Inferior parietal cortex (tissue), 1 donor: Measurements from ENCODE around the gene FBL.
"Not testable (repeated sequence)": the region's sequence is repeated elsewhere in the genome, so short reads cannot be mapped to it uniquely, and the experiment has no call there.

ENCODE experiments used
- DNase-seq: peaks from one replicate; pipeline ENCODE4 v3.0.0-alpha.2; 2016; ENCODE audit errors: extremely low spot score

The FBL gene

DNA sequence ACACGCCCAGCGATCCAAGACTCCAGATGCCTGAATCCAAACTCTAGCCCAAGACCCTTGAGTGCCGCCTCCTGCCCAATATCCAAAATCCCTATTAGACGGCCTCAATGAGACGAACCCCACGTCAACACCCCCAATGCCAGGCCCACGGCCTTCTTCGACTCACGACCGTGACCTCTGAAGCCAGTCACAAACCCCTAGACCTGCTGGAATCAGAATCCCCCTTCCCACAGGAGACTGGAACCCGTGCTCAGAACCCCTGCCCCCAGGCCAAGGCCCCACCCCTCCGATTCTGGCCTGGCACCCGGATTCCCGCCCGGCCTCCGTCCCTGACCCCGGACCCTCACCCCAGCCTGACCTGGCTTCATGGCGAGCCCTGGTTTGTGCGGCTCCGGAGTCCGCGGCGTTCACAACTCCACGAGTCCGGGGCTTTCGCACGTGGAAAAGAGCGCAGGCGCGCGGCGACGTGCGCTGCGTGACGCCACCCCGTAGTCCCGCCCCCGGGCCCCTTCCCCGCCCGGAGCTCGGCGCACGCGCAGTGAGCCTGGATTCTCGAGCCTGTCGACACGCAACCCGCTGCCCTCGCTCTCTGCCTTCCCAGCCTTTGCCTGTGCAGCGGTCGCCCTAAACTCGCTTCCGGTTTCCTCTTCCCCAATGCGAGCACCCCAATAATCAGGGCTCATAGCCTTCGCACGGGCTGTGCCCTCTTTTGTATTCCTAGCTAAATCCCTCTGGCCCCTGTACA lies at the start of gene FBL:
FBL (minus strand) TSS at position 447 of the 745 bp plus-strand sequence; CDS start at position 368, 79 bp downstream.
- peak; percentile 96 for DNase-seq

DNA sequence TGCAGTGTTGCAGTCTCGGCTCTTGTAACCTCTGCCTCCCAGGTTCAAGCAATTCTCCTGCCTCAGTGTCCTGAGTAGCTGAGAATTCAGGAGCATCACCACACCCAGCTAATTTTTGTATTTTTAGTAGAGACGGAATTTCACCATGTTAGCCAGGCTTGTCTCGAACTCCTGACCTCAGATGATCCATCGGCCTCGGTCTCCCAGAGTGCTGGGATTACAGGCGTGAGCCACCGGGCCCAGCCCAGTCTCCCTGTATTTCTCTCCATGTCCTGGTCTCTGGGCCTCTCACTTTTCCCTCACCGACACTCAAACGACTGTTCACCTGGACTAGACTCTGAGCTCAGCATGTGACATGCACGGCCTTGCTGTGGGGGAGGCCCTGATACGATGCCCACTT lies 48.9 kb upstream of the FBL start:
- not testable (repeated sequence) for DNase-seq

DNA sequence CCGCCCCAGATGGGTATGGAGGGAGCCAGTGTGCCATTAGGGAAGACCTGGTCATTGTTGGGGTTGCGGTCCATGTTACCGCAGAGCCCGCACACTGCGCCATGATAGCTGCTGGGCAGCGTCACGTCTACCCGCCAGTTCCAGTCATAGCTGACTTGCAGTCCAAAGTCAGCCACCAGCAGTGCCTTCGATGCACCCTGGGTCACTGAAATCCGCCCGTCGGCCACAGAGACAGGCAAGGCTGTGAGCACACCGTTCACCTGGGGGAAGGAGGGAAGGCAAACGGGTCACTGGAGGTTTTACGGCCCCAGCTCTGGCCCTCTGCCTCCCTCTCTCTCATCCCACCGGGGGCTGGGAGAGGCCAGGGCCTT lies 48.0 kb upstream of the FBL start:
- not testable (repeated sequence) for DNase-seq

DNA sequence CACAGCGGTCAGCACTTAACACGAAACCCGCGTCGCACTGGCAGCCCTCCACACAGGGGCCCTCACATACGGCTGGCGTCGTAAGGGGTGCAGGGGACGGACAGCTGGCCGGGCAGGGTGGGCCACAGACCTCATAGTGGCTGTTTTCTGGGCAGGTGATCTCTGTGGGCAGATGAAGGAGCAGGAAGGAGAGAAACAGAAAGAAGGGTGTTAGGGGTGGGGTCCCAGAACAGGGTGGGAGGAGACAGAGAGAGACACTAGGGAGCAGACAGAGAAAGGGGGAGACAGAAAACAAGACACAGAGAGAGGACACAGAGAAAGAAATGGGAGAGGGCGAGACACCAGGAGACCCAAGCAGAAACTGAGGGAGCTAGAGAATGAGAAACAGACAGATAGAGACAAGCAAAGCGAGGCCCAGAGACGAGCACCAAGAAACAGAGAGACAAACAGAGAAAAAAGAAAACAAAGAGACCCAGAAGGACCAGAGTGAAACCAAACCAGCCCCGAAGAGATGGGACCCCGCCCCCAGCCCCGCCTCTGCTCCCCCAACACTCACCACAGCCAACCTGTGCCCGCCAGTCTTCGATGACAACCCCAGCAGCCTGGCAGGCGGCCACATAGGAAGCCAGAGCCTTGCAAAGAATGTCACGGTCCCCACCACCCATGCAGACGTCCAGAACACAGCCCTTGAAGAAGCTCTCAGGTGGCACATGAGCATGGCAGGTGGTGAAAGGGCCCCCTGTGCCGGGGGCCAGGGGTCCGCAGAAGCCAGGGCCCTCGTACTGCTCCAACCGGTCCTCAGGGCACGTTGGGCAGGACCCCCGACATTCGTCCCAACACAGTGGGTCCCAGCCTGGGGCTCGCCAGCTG lies 47.4 kb upstream of the FBL start:
- not testable (repeated sequence) for DNase-seq

DNA sequence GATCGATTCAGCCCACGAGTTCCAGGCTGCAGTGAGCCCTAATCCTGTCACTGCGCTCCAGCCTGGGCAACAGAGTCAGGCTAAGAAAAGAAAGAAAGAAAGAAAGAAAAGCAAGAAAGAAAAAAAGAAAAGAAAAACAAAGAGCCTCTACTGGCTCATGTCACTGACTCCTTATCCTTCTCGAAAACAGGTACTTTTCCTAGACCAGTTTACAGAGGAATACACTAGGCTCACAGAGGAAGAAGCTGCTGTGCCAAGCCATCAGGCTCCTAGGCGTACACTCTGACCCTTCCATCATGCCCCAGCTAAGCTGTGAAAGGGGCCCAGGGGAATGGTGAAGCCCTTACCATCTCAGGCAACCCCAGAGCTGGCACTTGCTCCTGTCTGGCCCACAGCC lies 46.3 kb upstream of the FBL start:
- not testable (repeated sequence) for DNase-seq

DNA sequence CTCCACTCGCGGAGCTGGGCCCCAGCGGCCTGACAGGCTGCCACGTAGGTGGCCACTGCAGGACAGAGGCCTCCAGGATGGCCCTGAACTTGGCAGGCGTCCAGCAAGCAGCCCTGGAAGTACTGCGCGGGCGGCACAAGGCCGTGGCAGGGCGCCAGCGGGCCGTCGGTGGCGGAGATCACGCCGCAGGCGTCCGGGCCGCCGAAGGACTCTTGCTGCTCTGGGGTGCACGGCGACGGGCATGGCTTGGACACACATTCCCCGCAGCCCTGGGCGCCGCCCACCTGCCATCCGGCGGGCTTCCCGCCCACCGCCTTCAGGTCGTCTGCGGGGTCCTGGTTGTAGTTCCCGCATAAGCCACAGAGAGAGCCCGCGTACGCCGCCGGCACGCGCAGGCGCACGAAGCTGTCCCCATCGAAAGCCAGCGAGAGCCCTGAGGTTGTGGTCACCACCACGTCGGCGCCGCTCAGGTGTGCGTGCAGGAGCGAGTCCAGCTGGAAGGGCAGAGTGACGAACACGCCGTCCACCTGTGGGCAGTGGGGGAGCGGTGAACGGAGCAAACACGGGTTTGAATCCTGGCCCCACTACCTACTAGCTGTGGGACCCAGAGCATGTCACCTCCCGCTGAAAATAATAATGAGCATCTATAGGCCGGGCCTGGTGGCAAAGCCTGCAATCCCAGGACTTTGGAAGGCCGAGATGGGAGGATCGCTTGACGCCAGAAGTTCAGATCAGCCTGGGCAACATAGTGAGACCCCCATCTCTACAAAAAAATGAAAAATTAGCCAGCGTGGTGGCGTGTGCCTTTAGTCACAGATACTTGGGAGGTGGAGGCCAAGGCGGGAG lies 45.7 kb upstream of the FBL start:
- DNase-seq: not testable (repeated sequence)

DNA sequence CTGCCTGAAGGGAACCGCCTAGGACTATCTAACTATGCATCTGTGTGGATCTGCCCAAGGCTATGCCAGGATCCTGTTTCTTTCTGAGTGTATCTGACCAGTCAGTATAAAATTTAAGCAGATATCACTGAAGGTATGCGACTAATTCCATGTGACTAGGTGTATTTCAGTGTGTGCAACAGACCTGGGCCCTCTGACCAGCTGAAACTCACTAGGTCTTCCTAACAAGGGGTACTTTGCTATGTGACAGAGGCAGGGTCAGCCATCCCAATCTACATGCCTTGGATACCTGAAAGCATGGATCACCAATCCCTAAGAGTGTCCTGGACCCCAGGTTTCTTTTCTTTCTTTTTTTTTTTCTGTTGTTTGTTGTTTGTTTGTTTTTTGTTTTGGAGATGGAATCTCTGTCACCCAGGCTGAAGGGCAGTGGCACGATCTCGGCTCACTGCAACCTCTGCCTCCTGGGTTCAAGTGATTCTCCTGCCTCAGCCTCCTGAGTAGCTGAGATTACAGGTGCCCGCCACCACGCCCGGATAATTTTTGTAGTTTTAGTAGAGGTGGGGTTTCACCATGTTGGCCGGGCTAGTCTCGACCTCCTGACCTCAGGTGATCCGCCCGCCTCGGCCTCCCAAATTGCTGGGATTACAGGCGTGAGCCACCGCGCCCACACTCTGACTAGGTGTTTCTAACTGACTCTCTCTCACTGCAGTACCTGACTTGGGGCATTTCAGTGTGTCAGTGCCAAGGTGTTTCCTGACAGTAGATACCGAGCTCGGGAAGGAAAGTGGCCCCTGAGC lies 44.8 kb upstream of the FBL start:
- DNase-seq: no peak

DNA sequence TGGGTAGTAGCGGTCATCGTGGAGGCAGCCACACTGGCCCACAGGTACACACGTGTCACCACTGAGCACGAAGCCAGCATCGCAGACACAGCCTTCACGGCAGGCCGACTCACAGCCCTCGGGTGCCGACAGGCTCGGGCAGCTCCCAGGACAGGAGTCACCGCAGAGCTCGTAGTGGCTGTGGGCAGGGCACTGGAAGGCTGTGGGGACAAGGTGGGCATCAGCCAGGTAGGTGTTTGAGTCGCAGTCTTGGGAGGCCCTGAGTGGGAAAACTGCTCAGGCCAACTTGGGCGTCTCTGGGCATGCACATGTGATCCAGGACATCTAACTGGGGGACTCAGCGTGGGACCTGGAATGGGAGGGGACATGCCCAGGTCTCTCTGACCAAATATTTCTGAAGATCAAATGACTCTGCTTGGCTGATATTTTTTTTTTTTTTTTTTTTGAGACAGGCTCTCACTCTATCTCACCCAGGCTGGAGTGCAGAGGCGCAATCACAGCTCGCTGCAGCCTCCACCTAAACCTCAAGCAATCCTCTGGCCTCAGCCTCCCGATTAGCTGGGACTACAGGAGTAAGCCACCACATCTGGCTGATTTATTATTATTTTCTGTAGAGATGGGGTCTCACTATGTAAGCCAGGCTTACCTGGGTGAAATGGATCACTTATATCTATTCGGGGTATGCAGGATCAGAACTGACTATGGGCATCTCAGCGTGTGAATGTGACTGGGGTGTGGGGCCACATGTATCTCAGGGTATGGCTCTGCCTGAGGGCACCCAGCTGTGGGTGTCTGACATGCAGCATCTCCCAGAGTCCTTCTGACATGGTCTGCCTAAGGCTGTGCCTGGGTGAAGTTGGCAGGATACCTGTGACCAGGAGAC lies 43.9 kb upstream of the FBL start:
- DNase-seq: not testable (repeated sequence)

DNA sequence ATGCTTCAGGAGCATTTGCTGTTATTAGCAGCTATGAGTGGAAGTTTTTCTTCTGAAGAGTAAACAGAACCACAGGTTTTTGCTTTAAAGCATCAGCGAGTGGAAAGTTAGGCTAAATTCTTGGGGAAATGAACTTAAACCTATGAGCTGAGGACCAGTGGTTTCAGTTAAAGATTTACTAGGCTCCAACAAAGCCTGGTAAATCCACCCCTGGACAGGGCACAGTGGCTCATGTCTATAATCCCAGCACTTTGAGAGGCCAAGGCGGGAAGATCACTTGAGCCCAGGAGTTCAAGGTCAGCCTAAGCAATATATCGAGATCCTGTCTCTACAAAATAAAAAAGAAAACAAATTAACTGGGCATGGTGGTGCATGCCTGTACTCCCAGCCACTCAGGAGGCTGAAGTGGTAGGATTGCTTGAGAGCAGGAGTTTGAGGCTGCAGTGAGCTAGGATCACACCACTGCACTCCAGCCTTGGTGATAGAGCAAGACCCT lies 41.3 kb upstream of the FBL start:
- DNase-seq: not testable (repeated sequence)

DNA sequence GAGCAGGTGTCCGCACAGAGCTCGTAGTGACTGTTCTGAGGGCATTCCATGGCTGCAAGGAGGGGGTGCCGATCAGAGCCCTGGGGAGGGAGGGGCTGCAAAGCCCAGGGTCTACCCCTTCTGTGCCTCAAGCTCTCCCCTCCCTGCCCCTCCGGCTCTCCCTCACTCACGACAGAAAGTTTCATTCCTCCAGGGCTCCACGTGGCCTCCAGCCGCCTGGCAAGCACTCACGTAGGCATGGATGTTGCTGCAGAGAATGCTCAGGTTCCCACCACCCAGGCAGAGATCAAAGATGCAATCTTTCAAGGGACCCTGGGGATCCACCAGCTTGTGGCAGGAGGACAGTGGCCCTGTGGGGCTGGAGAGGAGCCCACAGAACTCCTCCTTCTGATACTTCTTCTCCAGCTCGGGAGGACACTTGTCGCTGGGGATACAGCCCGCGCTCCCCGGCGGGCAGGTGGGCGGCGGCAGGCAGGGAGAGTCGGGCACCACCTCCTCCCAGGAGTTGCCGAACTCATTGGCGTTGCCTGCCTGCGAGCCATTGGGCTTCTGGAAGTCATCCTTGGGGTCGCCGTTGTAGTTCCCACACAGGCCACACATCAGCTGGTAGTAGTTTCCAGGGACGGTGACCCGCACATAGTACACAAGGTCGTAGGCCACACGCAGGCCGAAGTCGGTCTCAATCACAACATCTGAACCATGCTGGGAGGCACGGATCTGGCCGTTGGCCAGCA lies 39.8 kb upstream of the FBL start:
- not testable (repeated sequence) for DNase-seq

DNA sequence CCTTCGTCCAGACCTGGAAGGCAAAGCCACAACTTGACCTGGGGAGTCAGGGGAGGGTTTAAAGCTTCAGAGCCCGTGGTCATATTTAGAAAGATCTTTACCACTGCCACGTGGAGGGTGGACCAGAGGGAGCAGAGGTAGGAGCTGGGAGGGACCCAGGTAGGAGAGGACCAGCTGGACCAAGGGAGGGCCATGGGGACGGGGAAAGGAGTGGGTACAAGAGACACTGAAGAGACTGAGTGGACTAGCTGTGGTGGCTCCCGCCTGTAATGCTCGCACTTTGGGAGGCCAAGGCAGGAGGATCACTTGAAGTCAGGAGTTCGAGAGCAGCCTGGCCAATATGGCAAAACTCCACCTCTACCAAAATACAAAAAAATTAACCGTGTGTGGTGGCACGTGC lies 38.5 kb upstream of the FBL start:
- not testable (repeated sequence) for DNase-seq

DNA sequence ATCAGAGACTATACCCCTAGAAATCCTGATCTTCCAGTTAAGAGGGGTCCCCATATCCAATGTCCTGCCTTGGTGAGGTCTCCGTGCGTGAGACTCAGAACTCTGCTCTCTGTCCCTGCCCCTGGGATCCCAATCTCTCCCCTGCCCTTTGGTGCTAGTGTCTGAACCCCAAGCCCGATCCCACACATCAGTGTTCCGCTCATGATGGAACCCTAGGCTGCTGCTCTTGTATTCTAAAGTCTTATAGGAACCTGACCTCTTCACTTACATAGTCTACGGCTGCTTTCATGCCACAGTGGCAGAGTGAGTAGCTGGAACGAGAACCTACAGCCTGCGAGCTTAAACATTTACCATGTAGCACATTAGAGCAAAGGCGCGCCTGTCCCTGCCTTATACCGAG lies 36.5 kb upstream of the FBL start:
- DNase-seq: not testable (repeated sequence)

DNA sequence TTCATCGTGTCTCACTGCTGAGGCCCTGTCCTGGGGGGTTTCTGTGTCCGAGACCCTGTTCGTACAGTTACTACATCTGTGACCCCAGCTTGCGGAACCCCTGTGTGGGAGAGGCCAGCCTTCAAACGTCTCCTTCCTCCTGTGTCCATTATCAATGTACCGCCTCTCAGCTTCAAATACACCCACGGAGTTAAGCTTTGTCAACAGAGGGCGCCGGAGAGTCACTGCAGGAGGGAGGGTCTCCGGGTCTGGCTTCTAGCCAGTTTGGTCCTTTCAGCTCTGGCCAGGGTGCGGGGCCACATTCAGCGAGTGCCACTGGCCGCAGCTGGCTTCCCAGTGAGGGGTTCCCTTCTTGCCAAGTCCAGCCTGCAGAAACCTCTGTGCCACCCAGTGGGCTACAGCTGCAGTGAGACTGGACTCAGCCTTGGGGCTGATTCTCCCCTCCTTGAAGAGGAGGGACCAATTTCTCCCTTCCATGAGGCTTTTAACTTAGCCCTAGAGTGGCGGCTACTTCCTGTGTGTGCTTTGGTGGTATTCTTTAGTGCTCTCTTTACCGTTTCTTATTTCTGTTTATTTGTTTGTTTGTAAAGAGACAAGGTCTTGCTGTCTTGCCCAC lies 35.4 kb upstream of the FBL start:
- DNase-seq: not testable (repeated sequence)

DNA sequence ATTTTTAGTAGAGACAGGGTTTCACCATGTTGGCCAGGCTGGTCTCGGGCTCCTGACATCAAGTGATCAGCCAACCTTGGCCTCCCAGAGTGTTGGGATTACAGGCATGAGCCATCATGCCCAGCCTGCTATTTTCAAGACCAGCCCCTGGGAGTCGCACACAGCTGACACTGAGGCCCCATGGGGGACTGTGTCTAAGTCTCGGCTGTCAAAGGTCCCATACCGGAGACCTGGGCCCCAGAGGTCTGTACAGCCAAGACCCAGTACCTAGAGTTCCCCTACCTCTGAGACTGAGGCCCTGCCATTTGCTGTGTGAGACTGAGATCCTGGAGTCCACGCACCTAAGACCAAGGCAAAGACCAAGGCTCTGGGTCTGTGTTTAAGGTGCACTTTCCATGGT lies 34.1 kb upstream of the FBL start:
- DNase-seq: not testable (repeated sequence)

DNA sequence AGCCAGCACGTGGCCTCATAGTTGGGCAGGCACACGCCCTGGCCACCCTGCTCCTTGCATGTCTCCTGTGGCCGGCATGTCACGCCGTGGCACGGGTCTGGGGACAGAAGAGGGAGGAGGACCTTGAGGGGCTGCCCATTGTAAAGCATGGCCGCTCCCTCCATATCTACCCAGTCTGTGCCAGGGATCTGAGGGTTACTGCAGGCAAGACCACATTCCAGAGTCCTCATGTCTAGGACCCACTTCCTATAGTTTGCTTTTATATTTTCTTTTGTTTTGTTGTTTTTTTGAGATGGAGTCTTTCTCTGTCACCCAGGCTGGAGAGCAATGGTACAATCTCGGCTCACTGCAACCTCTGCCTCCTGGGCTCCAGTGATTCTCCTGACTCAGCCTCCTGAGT lies 33.6 kb upstream of the FBL start:
- not testable (repeated sequence) for DNase-seq

DNA sequence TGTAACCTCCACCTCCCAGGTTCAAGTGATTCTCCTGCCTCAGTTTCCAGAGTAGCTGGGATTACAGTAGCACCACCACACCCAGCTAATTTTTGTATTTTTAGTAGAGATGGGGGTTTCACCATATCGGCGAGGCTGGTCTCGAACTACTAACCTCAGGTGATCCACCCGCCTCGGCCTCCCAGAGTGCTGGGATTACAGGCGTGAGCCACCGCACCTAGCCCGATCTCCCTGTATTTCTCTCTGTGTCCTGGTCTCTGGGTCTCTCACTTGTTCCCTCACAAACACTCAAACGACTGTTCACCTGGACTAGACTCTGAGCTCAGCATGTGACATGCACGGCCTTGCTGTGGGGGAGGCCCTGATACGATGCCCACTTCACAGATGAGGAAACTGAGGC lies 32.7 kb upstream of the FBL start:
- DNase-seq: not testable (repeated sequence)

DNA sequence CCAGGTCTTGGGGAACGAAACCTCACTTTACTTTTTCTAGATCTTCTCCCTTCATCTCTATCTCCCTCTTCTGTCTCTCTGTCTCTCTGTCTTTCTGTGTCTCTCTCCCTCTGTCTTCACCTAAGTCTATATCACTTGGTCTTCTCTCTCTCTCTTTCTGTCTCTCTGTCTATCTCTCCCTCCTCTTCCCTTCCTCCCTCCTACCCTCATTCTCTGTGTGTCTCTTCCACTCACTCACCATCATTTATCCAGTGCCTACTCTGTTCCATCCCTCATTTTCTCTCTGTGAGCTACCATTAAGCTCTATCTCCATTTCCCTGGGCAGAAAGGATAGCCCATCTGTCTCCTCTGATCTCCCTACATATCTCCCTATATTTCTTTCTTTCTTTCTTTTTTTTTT lies 32.2 kb upstream of the FBL start:
- no peak for DNase-seq

DNA sequence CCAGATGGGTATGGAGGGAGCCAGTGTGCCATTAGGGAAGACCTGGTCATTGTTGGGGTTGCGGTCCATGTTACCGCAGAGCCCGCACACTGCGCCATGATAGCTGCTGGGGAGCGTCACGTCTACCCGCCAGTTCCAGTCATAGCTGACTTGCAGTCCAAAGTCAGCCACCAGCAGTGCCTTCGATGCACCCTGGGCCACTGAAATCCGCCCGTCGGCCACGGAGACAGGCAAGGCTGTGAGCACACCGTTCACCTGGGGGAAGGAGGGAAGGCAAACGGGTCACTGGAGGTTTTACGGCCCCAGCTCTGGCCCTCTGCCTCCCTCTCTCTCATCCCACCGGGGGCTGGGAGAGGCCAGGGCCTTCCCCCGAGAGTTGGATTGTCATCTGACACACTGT lies 31.8 kb upstream of the FBL start:
- not testable (repeated sequence) for DNase-seq

DNA sequence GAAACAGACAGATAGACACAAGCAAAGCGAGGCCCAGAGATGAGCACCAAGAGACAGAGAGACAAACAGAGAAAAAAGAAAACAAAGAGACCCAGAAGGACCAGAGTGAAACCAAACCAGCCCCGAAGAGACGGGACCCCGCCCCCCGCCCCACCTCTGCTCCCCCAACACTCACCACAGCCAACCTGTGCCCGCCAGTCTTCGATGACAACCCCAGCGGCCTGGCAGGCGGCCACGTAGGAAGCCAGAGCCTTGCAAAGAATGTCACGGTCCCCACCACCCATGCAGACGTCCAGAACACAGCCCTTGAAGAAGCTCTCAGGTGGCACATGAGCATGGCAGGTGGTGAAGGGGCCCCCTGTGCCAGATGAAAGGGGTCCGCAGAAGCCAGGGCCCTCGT lies 31.3 kb upstream of the FBL start:
- DNase-seq: not testable (repeated sequence)
